Activated CD4-positive, alpha-beta T cell treated with anti-CD3 and anti-CD28 coated beads for 4 hours (primary cell): ENCODE data around the gene TTC23.

ENCODE experiments used
- DNase-seq, 2 donors: peaks; one replicate each; pipeline ENCODE4 v3.0.0-alpha.2; 2020

The TTC23 gene

GRCh38 chr15:99187936-99188335, 61.4 kb downstream of the TTC23 start:
- DNase-seq, result no peak

- no peak for DNase-seq
These were observed 63.8 kb downstream of the TTC23 start for GRCh38 chr15:99185414-99186130.

GRCh38 chr15:99182791-99183190, 66.6 kb downstream of the TTC23 start:
- no peak for DNase-seq

GRCh38 chr15:99181545-99181971, 67.8 kb downstream of the TTC23 start:
- no peak for DNase-seq

GRCh38 chr15:99180964-99181306, 68.4 kb downstream of the TTC23 start:
- DNase-seq, result no peak

GRCh38 chr15:99180086-99180963, 69.1 kb downstream of the TTC23 start:
- no peak for DNase-seq

GRCh38 chr15:99177679-99178078, 71.7 kb downstream of the TTC23 start:
- no peak for DNase-seq

- no peak for DNase-seq
These were observed 72.6 kb downstream of the TTC23 start for GRCh38 chr15:99176757-99177156.

- DNase-seq, result no peak
These were observed 74.6 kb downstream of the TTC23 start for GRCh38 chr15:99174567-99175395.

GRCh38 chr15:99172989-99173388, 76.4 kb downstream of the TTC23 start:
- no peak for DNase-seq

- DNase-seq, result no peak
These were observed 77.2 kb downstream of the TTC23 start for GRCh38 chr15:99172171-99172570.

- DNase-seq, result no peak
These were observed 78.8 kb downstream of the TTC23 start for GRCh38 chr15:99170476-99171065.

- no peak for DNase-seq
These were observed 79.5 kb downstream of the TTC23 start for GRCh38 chr15:99169769-99170311.

GRCh38 chr15:99168601-99169580, 80.5 kb downstream of the TTC23 start:
- no peak for DNase-seq

GRCh38 chr15:99167640-99168039, 81.7 kb downstream of the TTC23 start:
- DNase-seq, result no peak

GRCh38 chr15:99167201-99167600, 82.2 kb downstream of the TTC23 start:
- DNase-seq, result no peak

- DNase-seq, result no peak
These were observed 83.3 kb downstream of the TTC23 start for GRCh38 chr15:99165956-99166689.

- no peak for DNase-seq
These were observed 84.2 kb downstream of the TTC23 start for GRCh38 chr15:99165020-99165790.

GRCh38 chr15:99164119-99164518, 85.3 kb downstream of the TTC23 start:
- no peak for DNase-seq
